Skeletal muscle tissue (tissue), 4 donors: ENCODE results near the gene ROBO4. TPM values are rescaled to one million over a fixed set of nuclear protein-coding genes. Genes with fewer than 3 reads are reported as not detected.
A peak's percentile ranks its signal among the peaks of the same experiment; 100 is the strongest.

Experiments used
- H3K27ac ChIP-seq: one replicate; pipeline ENCODE4 v1.7.0; 2013; ENCODE audit warnings: mild to moderate bottlenecking, low read depth, low read length, inconsistent platforms
- H3K27me3 ChIP-seq, 3 donors: one replicate each; pipeline ENCODE4 v1.7.0; 2013; ENCODE audit warnings: low read length in 3 of 3; ENCODE audit not compliant: control insufficient read depth in 3 of 3, insufficient read depth in 3 of 3
- H3K36me3 ChIP-seq, 3 donors: one replicate each; pipeline ENCODE4 v1.7.0; 2013; ENCODE audit warnings: low read length in 3 of 3; ENCODE audit not compliant: control insufficient read depth in 3 of 3, insufficient read depth in 3 of 3
- H3K4me1 ChIP-seq, 3 donors: one replicate each; pipeline ENCODE4 v1.7.0; 2013; ENCODE audit warnings: low read length in 3 of 3, mild to moderate bottlenecking in 3 of 3; ENCODE audit not compliant: control insufficient read depth in 3 of 3, insufficient read depth in 3 of 3
- H3K4me3 ChIP-seq, 3 donors: one replicate each; pipeline ENCODE4 v1.7.0; 2013; ENCODE audit warnings: low read length in 3 of 3
- H3K9ac ChIP-seq, 3 donors: one replicate each; pipeline ENCODE4 v1.7.0; 2013; ENCODE audit warnings: low read length in 3 of 3, mild to moderate bottlenecking in 3 of 3, moderate library complexity in 2 of 3, low read depth in 1 of 3
- H3K9me3 ChIP-seq, 3 donors: one replicate each; pipeline ENCODE4 v1.7.0; 2013; ENCODE audit warnings: low read length in 3 of 3; ENCODE audit not compliant: control insufficient read depth in 3 of 3
- total RNA-seq: library from RNA; depleted of rRNA; stranded (reverse); fragments of >200 nt; gene quantifications from one replicate; pipeline ENCODE4 v1.2.3, GENCODE V29; 2014
- donor health status: Osteomylitis.

Gene ROBO4
- 14.1 TPM for total RNA-seq

GRCh38 chr11:124897674-124898262 lies at the start of gene ROBO4:
TSS of gene ROBO4 (minus strand) at chr11:124897865. CDS start at chr11:124897795, 70 bp downstream.
- peak within 1 kb of the TSS; percentile 53 to 69 (median 65) for H3K9ac ChIP-seq
- peaks cover 50 to 53% (median 51%) of the 10 kb centered on the region in 3 donors for H3K4me1 ChIP-seq
- H3K27me3 ChIP-seq = peaks cover 0 to 4% (median 3%) of the 10 kb centered on the region in 3 donors
- H3K27ac ChIP-seq = peak within 1 kb of the TSS; percentile 83
- H3K36me3 ChIP-seq = peaks cover 0 to 5% (median 0%) of the 10 kb centered on the region in 3 donors
- peak within 1 kb of the TSS; percentile 58 to 66 (median 66) for H3K4me3 ChIP-seq
- H3K9me3 ChIP-seq = no peaks in the 10 kb centered on the region

- H3K4me1 ChIP-seq = no peaks in the 10 kb centered on the region
- H3K27ac ChIP-seq = no peak overlapping the region
- no peaks in the 10 kb centered on the region for H3K36me3 ChIP-seq
- peaks cover 0 to 2% (median 0%) of the 10 kb centered on the region in 3 donors for H3K27me3 ChIP-seq
- H3K9me3 ChIP-seq = no peaks in the 10 kb centered on the region
- no peak overlapping the region for H3K9ac ChIP-seq
- H3K4me3 ChIP-seq = no peak overlapping the region
Observed at GRCh38 chr11:124946735-124947141, 49.1 kb upstream of the ROBO4 start.

- H3K4me3 ChIP-seq = no peak overlapping the region
- H3K27ac ChIP-seq = no peak overlapping the region
- no peaks in the 10 kb centered on the region for H3K9me3 ChIP-seq
- no peaks in the 10 kb centered on the region for H3K36me3 ChIP-seq
- peaks cover 0 to 6% (median 0%) of the 10 kb centered on the region in 3 donors for H3K27me3 ChIP-seq
- no peaks in the 10 kb centered on the region for H3K4me1 ChIP-seq
- no peak overlapping the region for H3K9ac ChIP-seq
Observed at GRCh38 chr11:124945826-124946225, 48.2 kb upstream of the ROBO4 start.

DNA sequence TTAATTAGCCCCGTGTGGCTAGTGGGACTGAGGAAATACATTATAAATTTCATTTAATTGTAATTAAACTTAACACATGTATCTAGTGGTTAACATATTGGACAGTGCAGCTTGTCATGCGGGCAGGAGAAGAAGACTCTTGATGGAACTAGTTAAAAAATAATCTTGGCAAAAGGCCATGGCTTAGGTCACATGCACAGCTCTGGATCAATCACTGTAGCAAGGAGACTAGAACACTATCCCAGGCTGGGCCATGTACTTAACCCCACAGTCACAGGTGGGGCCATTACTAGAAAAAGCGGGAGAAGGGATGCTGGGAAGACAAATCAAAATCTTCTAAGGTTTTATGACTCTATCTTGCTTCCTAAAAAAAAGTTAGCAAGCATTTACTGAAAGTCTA lies 46.9 kb upstream of the ROBO4 start:
- H3K4me3 ChIP-seq = no peak overlapping the region
- no peaks in the 10 kb centered on the region for H3K36me3 ChIP-seq
- H3K27ac ChIP-seq = no peak overlapping the region
- peaks cover 0 to 6% (median 0%) of the 10 kb centered on the region in 3 donors for H3K27me3 ChIP-seq
- no peaks in the 10 kb centered on the region for H3K4me1 ChIP-seq
- no peaks in the 10 kb centered on the region for H3K9me3 ChIP-seq
- no peak overlapping the region for H3K9ac ChIP-seq

DNA sequence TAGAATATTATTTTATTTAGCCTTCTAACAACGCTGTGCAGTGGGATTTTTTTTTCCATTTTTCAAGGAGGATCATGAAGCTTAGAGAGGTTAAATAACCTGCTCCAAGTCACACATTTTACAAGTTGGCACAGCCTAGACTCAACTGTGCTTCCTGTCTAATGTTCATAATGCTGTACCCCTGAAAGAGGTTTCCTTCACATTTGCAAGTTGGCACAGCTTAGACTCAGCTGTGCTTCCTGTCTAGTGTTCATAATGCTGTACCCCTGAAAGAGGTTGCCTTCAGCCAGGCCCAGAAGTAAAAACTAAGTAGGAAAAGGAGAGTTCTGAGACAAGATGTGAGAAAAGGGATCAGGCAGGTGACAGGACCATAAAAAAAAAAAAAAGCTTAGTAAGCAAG lies 46.1 kb upstream of the ROBO4 start:
- H3K27ac ChIP-seq = no peak overlapping the region
- H3K4me1 ChIP-seq = no peaks in the 10 kb centered on the region
- no peaks in the 10 kb centered on the region for H3K9me3 ChIP-seq
- H3K27me3 ChIP-seq = peaks cover 0 to 6% (median 0%) of the 10 kb centered on the region in 3 donors
- no peak overlapping the region for H3K9ac ChIP-seq
- no peak overlapping the region for H3K4me3 ChIP-seq
- H3K36me3 ChIP-seq = no peaks in the 10 kb centered on the region

DNA sequence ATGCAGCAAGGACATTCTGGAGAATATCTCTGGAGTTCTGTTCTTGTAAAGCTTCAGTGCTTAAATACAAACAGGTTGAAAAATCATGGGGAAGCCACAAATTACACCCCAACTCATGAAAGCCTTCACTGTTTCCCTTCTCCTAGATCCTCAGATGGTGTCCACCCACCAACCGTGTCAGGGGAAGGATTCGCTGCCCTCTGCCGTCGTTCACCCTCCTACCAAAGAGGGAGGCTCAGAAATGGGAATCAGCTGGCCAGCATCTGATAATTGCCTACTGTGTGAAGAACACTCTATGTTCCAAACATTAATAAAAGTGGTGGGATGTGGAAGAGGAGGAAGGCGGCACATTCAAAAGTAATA lies 45.6 kb upstream of the ROBO4 start:
- Histone ChIP-seq H3K4me1 (no peaks in the 10 kb centered on the region), H3K27me3 (peaks cover 0 to 6% (median 0%) of the 10 kb centered on the region in 3 donors), H3K9ac (no peak overlapping the region), H3K27ac (no peak overlapping the region), H3K9me3 (no peaks in the 10 kb centered on the region), H3K36me3 (no peaks in the 10 kb centered on the region), H3K4me3 (no peak overlapping the region)

- Histone ChIP-seq H3K9ac (no peak overlapping the region), H3K27ac (no peak overlapping the region), H3K27me3 (peaks cover 0 to 6% (median 0%) of the 10 kb centered on the region in 3 donors), H3K36me3 (no peaks in the 10 kb centered on the region), H3K4me3 (no peak overlapping the region), H3K4me1 (no peaks in the 10 kb centered on the region), H3K9me3 (no peaks in the 10 kb centered on the region)
Observed at GRCh38 chr11:124942466-124943253, 45.0 kb upstream of the ROBO4 start.

GRCh38 chr11:124941703-124942102 lies 44.0 kb upstream of the ROBO4 start:
- Histone ChIP-seq H3K36me3 (no peaks in the 10 kb centered on the region), H3K27ac (no peak overlapping the region), H3K9me3 (no peaks in the 10 kb centered on the region), H3K4me1 (no peaks in the 10 kb centered on the region), H3K4me3 (no peak overlapping the region), H3K9ac (no peak overlapping the region), H3K27me3 (peaks cover 0 to 6% (median 0%) of the 10 kb centered on the region in 3 donors)

DNA sequence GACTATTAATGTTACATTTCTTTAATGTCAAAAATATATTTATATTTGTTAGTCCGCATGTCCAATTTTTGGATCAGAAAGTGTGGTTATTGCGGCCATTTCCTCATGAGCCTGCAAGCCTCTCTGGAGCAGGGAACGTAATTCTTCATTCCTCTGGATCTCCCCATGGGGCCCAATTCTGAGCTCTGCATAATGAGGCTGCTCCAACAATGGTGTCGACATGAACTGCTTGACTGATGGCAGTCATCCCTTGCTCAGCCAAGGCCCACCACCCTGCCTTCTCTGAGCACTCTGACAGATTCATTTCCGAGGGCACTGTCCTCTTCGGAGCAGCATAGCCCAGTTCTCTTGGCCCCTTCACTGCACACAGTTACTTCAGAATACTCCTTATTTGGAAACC lies 41.3 kb upstream of the ROBO4 start:
- Histone ChIP-seq H3K27me3 (peaks cover 0 to 6% (median 0%) of the 10 kb centered on the region in 3 donors), H3K36me3 (no peaks in the 10 kb centered on the region), H3K9me3 (no peaks in the 10 kb centered on the region), H3K4me1 (no peaks in the 10 kb centered on the region), H3K27ac (no peak overlapping the region), H3K9ac (no peak overlapping the region), H3K4me3 (no peak overlapping the region)

DNA sequence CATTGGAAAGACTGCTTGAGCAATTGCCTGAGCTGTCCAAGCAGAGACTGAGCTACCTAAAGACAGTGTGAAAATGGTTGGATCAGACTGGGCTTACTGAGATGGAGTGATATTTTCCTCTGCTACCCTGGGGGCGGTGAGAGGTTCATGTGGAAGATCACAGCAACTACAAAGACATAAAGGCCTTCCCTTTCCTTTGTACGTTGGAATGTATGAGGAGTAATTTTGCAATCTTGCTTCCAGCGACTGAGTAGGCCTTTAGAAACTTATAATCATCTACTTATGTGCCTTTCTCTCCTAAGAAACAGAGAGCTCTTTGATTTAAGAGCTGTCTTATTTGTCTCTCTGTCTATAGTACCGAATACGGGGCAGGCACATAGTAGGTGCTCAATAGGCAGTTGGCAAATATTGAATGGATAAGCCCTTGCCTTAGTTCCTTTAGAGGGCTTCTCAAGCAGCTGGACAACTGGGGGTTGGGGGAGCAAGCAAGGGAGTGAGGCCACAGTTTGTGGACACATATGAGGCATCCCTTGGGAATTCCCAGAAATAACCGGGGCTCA lies 40.6 kb upstream of the ROBO4 start:
- no peaks in the 10 kb centered on the region for H3K4me1 ChIP-seq
- no peak overlapping the region for H3K4me3 ChIP-seq
- peaks cover 0 to 6% (median 0%) of the 10 kb centered on the region in 3 donors for H3K27me3 ChIP-seq
- no peak overlapping the region for H3K27ac ChIP-seq
- H3K9me3 ChIP-seq = no peaks in the 10 kb centered on the region
- H3K9ac ChIP-seq = no peak overlapping the region
- no peaks in the 10 kb centered on the region for H3K36me3 ChIP-seq
